Neural crest cell (in vitro differentiated cells): ENCODE data around the gene BCL2L1. TPM values are rescaled to one million over a fixed set of nuclear protein-coding genes. Genes with fewer than 3 reads are reported as not detected.
A peak's percentile ranks its signal among the peaks of the same experiment; 100 is the strongest.
"Not testable (repeated sequence)": the region's sequence is repeated elsewhere in the genome, so short reads cannot be mapped to it uniquely, and the experiment has no call there.

Experiments
- DNase-seq: peaks from one replicate; pipeline ENCODE4 v3.0.0; 2021; ENCODE audit warnings: low read depth, mixed read lengths, low spot score
- H3K27ac Mint-ChIP-seq: one replicate; pipeline ENCODE4 v1.8.0; 2021; ENCODE audit warnings: mild to moderate bottlenecking, mixed read lengths; ENCODE audit not compliant: unreplicated experiment
- H3K27me3 Mint-ChIP-seq: 2 replicates; pipeline ENCODE4 v1.8.0; 2021; ENCODE audit warnings: low read depth, mild to moderate bottlenecking, mixed read lengths
- H3K36me3 Mint-ChIP-seq: 2 replicates; pipeline ENCODE4 v1.8.0; 2021; ENCODE audit warnings: low read depth, mild to moderate bottlenecking, mixed read lengths
- H3K4me1 Mint-ChIP-seq: 2 replicates; pipeline ENCODE4 v1.8.0; 2021; ENCODE audit warnings: mixed read lengths
- H3K4me3 Mint-ChIP-seq: one replicate; pipeline ENCODE4 v1.8.0; 2021; ENCODE audit warnings: mild to moderate bottlenecking, mixed read lengths
- H3K9me3 Mint-ChIP-seq: 2 replicates; pipeline ENCODE4 v1.8.0; 2021; ENCODE audit warnings: mixed read lengths
- CTCF ChIP-seq: fragments of 200-600 bp; sonication (generic); conservative IDR thresholded peaks from 2 replicates; pipeline ENCODE4 v1.5.0; 2021; ENCODE audit warnings: antibody characterized with exemption, mild to moderate bottlenecking
- total RNA-seq: library from RNA; stranded (reverse); gene quantifications from 2 replicates; pipeline ENCODE4 v1.2.1, GENCODE V29; 2021

BCL2L1 gene
- total RNA-seq, 1 donor from 2014 or later: 74.3 TPM

GRCh38 chr20:31633339-31633914 lies 89.2 kb downstream of the BCL2L1 start:
- no peak for TF ChIP-seq CTCF
- H3K4me3 Mint-ChIP-seq: no peak overlapping the region
- no peak overlapping the region for H3K27ac Mint-ChIP-seq
- no peaks in the 10 kb centered on the region for H3K4me1 Mint-ChIP-seq
- no peaks in the 10 kb centered on the region for H3K36me3 Mint-ChIP-seq
- no peaks in the 10 kb centered on the region for H3K9me3 Mint-ChIP-seq
- H3K27me3 Mint-ChIP-seq: no peaks in the 10 kb centered on the region
- no peak for DNase-seq

GRCh38 chr20:31632548-31633338 lies 89.9 kb downstream of the BCL2L1 start:
- H3K4me1 Mint-ChIP-seq: no peaks in the 10 kb centered on the region
- TF ChIP-seq CTCF: no peak
- no peak for DNase-seq
- peaks cover under 1% of the 10 kb centered on the region for H3K9me3 Mint-ChIP-seq
- H3K36me3 Mint-ChIP-seq: no peaks in the 10 kb centered on the region
- no peaks in the 10 kb centered on the region for H3K27me3 Mint-ChIP-seq
- no peak overlapping the region for H3K4me3 Mint-ChIP-seq
- peak overlapping the region; percentile 12 for H3K27ac Mint-ChIP-seq

- DNase-seq: no peak
- no peaks in the 10 kb centered on the region for H3K36me3 Mint-ChIP-seq
These were observed 92.4 kb downstream of the BCL2L1 start for GRCh38 chr20:31630187-31630790.

GRCh38 chr20:31628057-31628456 lies 94.6 kb downstream of the BCL2L1 start:
- H3K4me3 Mint-ChIP-seq, H3K27ac Mint-ChIP-seq, H3K36me3 Mint-ChIP-seq, H3K9me3 Mint-ChIP-seq, H3K27me3 Mint-ChIP-seq, DNase-seq, H3K4me1 Mint-ChIP-seq: not testable (repeated sequence)

More at GRCh38 chr20:31630187-31630790, 92.4 kb downstream of the BCL2L1 start:
- TF ChIP-seq CTCF: no peak
- no peaks in the 10 kb centered on the region for H3K27me3 Mint-ChIP-seq
- peaks cover 3% of the 10 kb centered on the region for H3K9me3 Mint-ChIP-seq
- no peak overlapping the region for H3K4me3 Mint-ChIP-seq
- no peaks in the 10 kb centered on the region for H3K4me1 Mint-ChIP-seq
- no peak overlapping the region for H3K27ac Mint-ChIP-seq

GRCh38 chr20:31626534-31626933 lies 96.1 kb downstream of the BCL2L1 start:
- H3K9me3 Mint-ChIP-seq, H3K4me1 Mint-ChIP-seq, H3K4me3 Mint-ChIP-seq, H3K36me3 Mint-ChIP-seq, DNase-seq, H3K27ac Mint-ChIP-seq, H3K27me3 Mint-ChIP-seq: not testable (repeated sequence)

GRCh38 chr20:31623123-31623505 lies 99.6 kb downstream of the BCL2L1 start:
- not testable (repeated sequence) for H3K4me3 Mint-ChIP-seq, H3K27me3 Mint-ChIP-seq, H3K27ac Mint-ChIP-seq, H3K4me1 Mint-ChIP-seq, H3K36me3 Mint-ChIP-seq, DNase-seq, H3K9me3 Mint-ChIP-seq

- H3K27ac Mint-ChIP-seq: no peak overlapping the region
- peaks cover 13% of the 10 kb centered on the region for H3K27me3 Mint-ChIP-seq
- no peak for DNase-seq
- no peak for TF ChIP-seq CTCF
- H3K4me3 Mint-ChIP-seq: no peak overlapping the region
- no peaks in the 10 kb centered on the region for H3K4me1 Mint-ChIP-seq
- no peaks in the 10 kb centered on the region for H3K36me3 Mint-ChIP-seq
- no peaks in the 10 kb centered on the region for H3K9me3 Mint-ChIP-seq
These were observed 102.4 kb downstream of the BCL2L1 start for GRCh38 chr20:31620246-31620645.
